Calu3 (cell line): ENCODE data around the gene UNC13C. TPM values are rescaled to one million over a fixed set of nuclear protein-coding genes. Genes with fewer than 3 reads are reported as not detected.

Experiments used
- BruUV-seq: library from RNA; stranded (reverse); fragments of 400-500 nt; replicated peaks from 2 replicates; lab custom pipeline; 2021; lab: Mats Ljungman, UMichigan
- CTCF ChIA-PET: fragments of 300-600 bp; sonication (Branson Sonifier 250); formaldehyde crosslinking; loops from one replicate; lab custom pipeline; 2022; ENCODE audit warnings: antibody characterized with exemption; lab: Charles Lee
- DNase-seq: peaks from one replicate; pipeline ENCODE4 v3.0.0; 2022
- H3K27ac Mint-ChIP-seq: one replicate; pipeline ENCODE4 v1.8.0; 2022; ENCODE audit warnings: mixed read lengths; ENCODE audit not compliant: unreplicated experiment
- H3K27me3 Mint-ChIP-seq: one replicate; pipeline ENCODE4 v1.8.0; 2022; ENCODE audit warnings: mixed read lengths; ENCODE audit not compliant: unreplicated experiment
- H3K36me3 Mint-ChIP-seq: one replicate; pipeline ENCODE4 v1.8.0; 2022; ENCODE audit warnings: mild to moderate bottlenecking, moderate library complexity, mixed read lengths; ENCODE audit not compliant: insufficient read depth, unreplicated experiment
- H3K4me1 Mint-ChIP-seq: one replicate; pipeline ENCODE4 v1.8.0; 2022; ENCODE audit warnings: mild to moderate bottlenecking, low read depth, mixed read lengths; ENCODE audit not compliant: unreplicated experiment
- H3K4me3 Mint-ChIP-seq: one replicate; pipeline ENCODE4 v1.8.0; 2022; ENCODE audit warnings: mild to moderate bottlenecking, low read depth, moderate library complexity, mixed read lengths; ENCODE audit not compliant: unreplicated experiment
- H3K9me3 Mint-ChIP-seq: one replicate; pipeline ENCODE4 v1.8.0; 2022; ENCODE audit warnings: low read depth, mixed read lengths; ENCODE audit not compliant: unreplicated experiment
- intact Hi-C: fragments of 100-400 bp; cut with micrococcal nuclease; formaldehyde crosslinking; loops from one replicate; pipeline ENCODE4 v1.10.0; 2022; ENCODE audit not compliant: unreplicated experiment
- total RNA-seq: library from RNA; stranded (reverse); gene quantifications from 2 replicates; pipeline ENCODE4 v1.2.3, GENCODE V29; 2022
- TF ChIP-seq, protein P1 (sequence below): fragments of 200-600 bp; IDR thresholded peaks from one replicate; pipeline ENCODE4 v1.8.0; 2022; ENCODE audit warnings: antibody characterized with exemption; ENCODE audit not compliant: unreplicated experiment

Gene UNC13C
- total RNA-seq, 1 experiment from 2014 or later: 0.38 TPM

DNA sequence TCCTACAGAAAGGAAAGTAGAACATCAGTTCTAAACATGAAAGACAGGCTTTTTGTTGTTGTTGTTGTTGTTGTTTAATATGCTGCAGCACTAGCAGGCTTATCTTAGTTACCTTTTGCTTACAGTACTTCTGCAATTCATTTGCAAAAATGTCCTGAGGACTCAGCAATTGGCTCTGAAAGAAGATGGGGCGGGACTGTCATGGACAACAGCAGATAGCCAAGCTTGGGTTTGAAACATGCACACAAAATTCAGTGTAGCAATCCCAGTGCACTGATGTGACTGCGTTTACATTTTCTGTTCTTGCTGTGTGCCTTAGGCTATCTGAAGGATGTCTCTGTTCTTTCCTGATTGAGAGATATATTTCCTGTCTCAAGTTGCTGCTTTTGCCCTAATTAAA lies 9.2 kb downstream of the UNC13C start:
- BruUV-seq: no TSS peak
- H3K4me3 Mint-ChIP-seq: no peak overlapping the region

DNA sequence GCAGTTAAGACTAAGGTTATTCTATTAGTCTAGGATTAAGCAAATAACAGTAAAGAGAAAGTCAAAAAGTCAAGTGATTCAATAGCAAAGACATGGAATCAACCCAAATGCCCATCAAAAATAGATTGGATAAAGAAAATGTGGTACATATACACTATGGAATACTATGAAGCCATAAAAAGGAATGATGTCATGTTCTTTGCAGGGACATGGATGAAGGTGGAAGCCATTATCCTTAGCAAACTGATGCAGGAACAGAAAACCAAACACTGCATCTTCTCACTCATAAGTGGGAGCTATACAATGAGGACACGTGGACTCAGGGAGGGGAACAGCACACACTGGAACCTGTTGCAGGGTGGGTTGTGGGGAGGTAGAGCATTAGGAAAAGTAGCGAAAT lies 29.0 kb downstream of the UNC13C start:
- intact Hi-C loops: loop anchor here (5.0 kb wide), 1 partner anchor 1120 kb away; no protein-coding TSS in a partner anchor
- no peaks in the 10 kb centered on the region for H3K4me1 Mint-ChIP-seq
- peaks cover 6% of the 10 kb centered on the region for H3K9me3 Mint-ChIP-seq
- no peaks in the 10 kb centered on the region for H3K27me3 Mint-ChIP-seq
- no TSS peak for BruUV-seq
- no peak overlapping the region for H3K27ac Mint-ChIP-seq
- CTCF ChIA-PET: no interaction called here
- H3K36me3 Mint-ChIP-seq: no peaks in the 10 kb centered on the region
- no peak for DNase-seq
- TF ChIP-seq, protein P1, sequence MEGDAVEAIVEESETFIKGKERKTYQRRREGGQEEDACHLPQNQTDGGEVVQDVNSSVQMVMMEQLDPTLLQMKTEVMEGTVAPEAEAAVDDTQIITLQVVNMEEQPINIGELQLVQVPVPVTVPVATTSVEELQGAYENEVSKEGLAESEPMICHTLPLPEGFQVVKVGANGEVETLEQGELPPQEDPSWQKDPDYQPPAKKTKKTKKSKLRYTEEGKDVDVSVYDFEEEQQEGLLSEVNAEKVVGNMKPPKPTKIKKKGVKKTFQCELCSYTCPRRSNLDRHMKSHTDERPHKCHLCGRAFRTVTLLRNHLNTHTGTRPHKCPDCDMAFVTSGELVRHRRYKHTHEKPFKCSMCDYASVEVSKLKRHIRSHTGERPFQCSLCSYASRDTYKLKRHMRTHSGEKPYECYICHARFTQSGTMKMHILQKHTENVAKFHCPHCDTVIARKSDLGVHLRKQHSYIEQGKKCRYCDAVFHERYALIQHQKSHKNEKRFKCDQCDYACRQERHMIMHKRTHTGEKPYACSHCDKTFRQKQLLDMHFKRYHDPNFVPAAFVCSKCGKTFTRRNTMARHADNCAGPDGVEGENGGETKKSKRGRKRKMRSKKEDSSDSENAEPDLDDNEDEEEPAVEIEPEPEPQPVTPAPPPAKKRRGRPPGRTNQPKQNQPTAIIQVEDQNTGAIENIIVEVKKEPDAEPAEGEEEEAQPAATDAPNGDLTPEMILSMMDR: no peak
- no peak overlapping the region for H3K4me3 Mint-ChIP-seq

More for the DNA sequence above, 9.2 kb downstream of the UNC13C start:
- TF ChIP-seq, protein P1: no peak
- no peak for DNase-seq
- Mint-ChIP-seq H3K27me3 (no peaks in the 10 kb centered on the region), H3K4me1 (no peaks in the 10 kb centered on the region), H3K27ac (no peak overlapping the region), H3K9me3 (no peaks in the 10 kb centered on the region), H3K36me3 (no peaks in the 10 kb centered on the region)
- CTCF ChIA-PET: no interaction called here
- intact Hi-C loops: no loop called here

- peaks cover 7% of the 10 kb centered on the region for H3K9me3 Mint-ChIP-seq
- no peak for DNase-seq
- CTCF ChIA-PET: no interaction called here
- H3K4me1 Mint-ChIP-seq: no peaks in the 10 kb centered on the region
- H3K27ac Mint-ChIP-seq: no peak overlapping the region
- intact Hi-C loops: no loop called here
- no peak overlapping the region for H3K4me3 Mint-ChIP-seq
- BruUV-seq: no TSS peak
- H3K27me3 Mint-ChIP-seq: no peaks in the 10 kb centered on the region
- TF ChIP-seq, protein P1: no peak
- no peaks in the 10 kb centered on the region for H3K36me3 Mint-ChIP-seq
Measured at GRCh38 chr15:54011656-54012055, 33.4 kb downstream of the UNC13C start.

DNA sequence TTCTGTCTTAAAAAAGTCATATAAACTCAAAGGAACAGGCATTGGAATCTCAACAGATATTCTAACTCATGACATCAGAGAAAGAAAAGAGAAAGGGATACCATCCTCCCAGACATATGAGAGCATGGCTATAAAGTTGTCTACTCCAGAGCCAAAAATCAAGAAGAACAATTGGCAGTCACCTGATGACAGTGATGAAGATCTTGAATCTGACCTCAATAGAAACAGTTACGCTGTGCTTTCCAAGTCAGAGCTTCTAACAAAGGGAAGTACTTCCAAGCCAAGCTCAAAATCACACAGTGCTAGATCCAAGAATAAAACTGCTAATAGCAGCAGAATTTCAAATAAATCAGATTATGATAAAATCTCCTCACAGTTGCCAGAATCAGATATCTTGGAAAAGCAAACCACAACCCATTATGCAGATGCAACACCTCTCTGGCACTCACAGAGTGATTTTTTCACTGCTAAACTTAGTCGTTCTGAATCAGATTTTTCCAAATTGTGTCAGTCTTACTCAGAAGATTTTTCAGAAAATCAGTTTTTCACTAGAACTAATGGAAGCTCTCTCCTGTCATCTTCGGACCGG lies 35.9 kb downstream of the UNC13C start:
- Mint-ChIP-seq H3K27me3 (no peaks in the 10 kb centered on the region), H3K9me3 (peaks cover 6% of the 10 kb centered on the region), H3K27ac (no peak overlapping the region), H3K4me3 (no peak overlapping the region), H3K4me1 (no peaks in the 10 kb centered on the region), H3K36me3 (no peaks in the 10 kb centered on the region)
- no peak for DNase-seq
- CTCF ChIA-PET: interaction anchor here (0.5 to 0.6 kb wide), 2 partner anchors 1597 to 1917 kb away, joined by 3 to 5 read pairs; no protein-coding TSS in a partner anchor
- no TSS peak for BruUV-seq
- TF ChIP-seq, protein P1: no peak
- intact Hi-C loops: no loop called here
